ENCODE data around the gene TAS2R16.

GRCh38 chr7:122989577-122989976 is 5.9 kb downstream of the TAS2R16 start:
- TF ChIP-seq CTCF (conservative IDR thresholded peaks at IDR 0.05; ENCODE audit: low read length) (no peak), EZH2phosphoT487 (IDR thresholded peaks at IDR 0.05; ENCODE audit: borderline replicate concordance, low read depth, low read length) (no peak)
